GM12878 (cell line): Measurements from ENCODE around the gene FOXJ1. TPM values are rescaled to one million over a fixed set of nuclear protein-coding genes. Genes with fewer than 3 reads are reported as not detected.

Experiments
- ATAC-seq: fragments of 200-7000 bp; cut with Tn5 transposase; 3 replicates; pipeline ENCODE4 v1.9.1; 2020; ENCODE audit warnings: mild to moderate bottlenecking, moderate library complexity
- BruUV-seq: library from RNA; stranded (reverse); fragments of 400-500 nt; replicated peaks from 2 replicates; lab custom pipeline; 2021; lab: Mats Ljungman, UMichigan
- CTCF ChIA-PET: fragments of 300-600 bp; sonication (Branson Sonifier 250); formaldehyde crosslinking; extraction: SDS; loops from one replicate; lab custom pipeline; 2021; ENCODE audit warnings: inconsistent platforms; lab: Yijun Ruan, JAX
- POLR2A ChIA-PET: fragments of 350-600 bp; formaldehyde crosslinking; extraction: SDS; loops from one replicate; lab custom pipeline; 2021; ENCODE audit warnings: inconsistent platforms; lab: Charles Lee
- RAD21 ChIA-PET: fragments of 300-600 bp; sonication (Branson Sonifier 250); formaldehyde crosslinking; loops from one replicate; lab custom pipeline; 2023; ENCODE audit warnings: antibody characterized with exemption; ENCODE audit not compliant: unreplicated experiment; lab: Charles Lee
- SMC1A ChIA-PET: fragments of 300-600 bp; sonication (Branson Sonifier 250); formaldehyde crosslinking; loops from one replicate; lab custom pipeline; 2023; ENCODE audit not compliant: unreplicated experiment, uncharacterized antibody; lab: Charles Lee
- DNase-seq: peaks from one replicate; pipeline ENCODE4 v3.0.0-alpha.2; 2011; ENCODE audit warnings: low read depth, low spot score
- FAIRE-seq: peaks from 3 replicates; lab custom pipeline; 2011; peaks lifted over from hg19 to GRCh38; lab: Jason Lieb, UNC
- H2AFZ ChIP-seq: 2 replicates; pipeline ENCODE4 v1.6.0; 2011; ENCODE audit warnings: low read depth, low read length, control low read depth; ENCODE audit not compliant: control insufficient read depth
- H3K27ac ChIP-seq: 2 replicates; pipeline ENCODE4 v1.5.1; 2011; ENCODE audit warnings: control low read depth; ENCODE audit not compliant: control insufficient read depth, insufficient read depth
- H3K27me3 ChIP-seq, 2 experiments: replicated peaks in 1 of 2; 2 replicates each; pipeline versions ENCODE4 v1.6.0 to v1.6.1; 2011; ENCODE audit warnings: low read length in 1 of 2; ENCODE audit not compliant: control insufficient read depth in 2 of 2, insufficient read depth in 2 of 2
- H3K36me3 ChIP-seq, 2 experiments: 2 replicates each; pipeline ENCODE4 v1.5.1; 2011; ENCODE audit warnings: low read length in 1 of 2; ENCODE audit not compliant: control insufficient read depth in 2 of 2, insufficient read depth in 2 of 2
- H3K4me1 ChIP-seq: 2 replicates; pipeline ENCODE4 v1.6.1; 2011; ENCODE audit warnings: mild to moderate bottlenecking, low read length, moderate library complexity, mixed read lengths; ENCODE audit not compliant: control insufficient read depth, insufficient read depth
- H3K4me2 ChIP-seq: 2 replicates; pipeline ENCODE4 v1.6.0; 2011; ENCODE audit warnings: control low read depth; ENCODE audit not compliant: control insufficient read depth, insufficient read depth
- H3K4me3 ChIP-seq: fragments of 200-600 bp; sonication (generic); 2 replicates; pipeline ENCODE4 v1.5.1; 2016
- H3K79me2 ChIP-seq: 2 replicates; pipeline ENCODE4 v1.6.0; 2011; ENCODE audit warnings: low read length; ENCODE audit not compliant: control insufficient read depth, insufficient read depth
- H3K9ac ChIP-seq: 2 replicates; pipeline ENCODE4 v1.8.0; 2011; ENCODE audit warnings: low read length, control low read depth, mixed read lengths; ENCODE audit not compliant: control insufficient read depth, insufficient read depth
- H3K9me3 ChIP-seq: replicated peaks from 3 replicates; pipeline ENCODE4 v1.5.1; 2011; ENCODE audit warnings: mild to moderate bottlenecking, low read length; ENCODE audit not compliant: control insufficient read depth, insufficient read depth
- H4K20me1 ChIP-seq: 2 replicates; pipeline ENCODE4 v1.6.0; 2011; ENCODE audit not compliant: control insufficient read depth, insufficient read depth
- CBX3 ChIP-seq: fragments of 200-600 bp; sonication (generic); IDR thresholded peaks from 2 replicates; pipeline ENCODE4 v1.6.1; 2016; ENCODE audit warnings: low read depth, borderline replicate concordance
- E2F4 ChIP-seq: IDR thresholded peaks from 2 replicates; pipeline ENCODE4 v1.6.1; 2012; ENCODE audit warnings: low read depth, low read length, improper control_type of control experiment
- HCFC1 ChIP-seq: fragments of 150-350 bp; IDR thresholded peaks from 2 replicates; pipeline ENCODE4 v1.6.1; 2014; ENCODE audit warnings: low read length
- WGBS: methylation state at CpG from one replicate; pipeline ENCODE4 v1.1.6; 2016; ENCODE audit warnings: low lambda C conversion rate; ENCODE audit not compliant: insufficient replicate concordance, insufficient coverage; ENCODE audit errors: missing lambda C conversion rate; 5-methylcytosine and 5-hydroxymethylcytosine counted together
- in situ Hi-C: fragments of 300-500 bp; cut with MboI; formaldehyde crosslinking; loops from 9 replicates; pipeline ENCODE4 v1.14.3; 2018; ENCODE audit warnings: mixed read lengths
- intact Hi-C: fragments of 100-400 bp; cut with micrococcal nuclease; formaldehyde crosslinking; loops from one replicate; pipeline ENCODE4 v1.14.2; 2022; ENCODE audit not compliant: unreplicated experiment
- polyA plus RNA-seq, 11 experiments: library from polyadenylated mRNA; depleted of rRNA in 4 of 11; unstranded in 6 of 11; stranded (reverse) in 5 of 11; fragments of >200 nt; fragmentation: Nextera tagmentation in 4 of 11; fragmentation: Illumina TruSeq in 1 of 11; extraction: Ambion mirVana in 4 of 11; extraction: Trizol in 1 of 11; gene quantifications; 1 replicate in 1 of 11; 2 replicates in 10 of 11; pipeline versions ENCODE4 v1.2.1 to v1.2.3, GENCODE V29; 2011 to 2016; ENCODE audit warnings: inconsistent platforms in 2 of 11, missing spikeins in 2 of 11, low read depth in 1 of 11
- total RNA-seq, 4 experiments: library from RNA; depleted of rRNA in 3 of 4; stranded (reverse); fragments of >200 nt in 3 of 4; fragmentation: Illumina TruSeq in 1 of 4; extraction: Trizol in 1 of 4; gene quantifications; 2 replicates each; pipeline versions ENCODE4 v1.2.1 to v1.2.3, GENCODE V29; 2013 to 2021
- TF ChIP-seq, protein P1 (sequence below): IDR thresholded peaks from 2 replicates; pipeline ENCODE4 v1.6.1; 2011; ENCODE audit warnings: low read depth, low read length, improper control_type of control experiment, borderline replicate concordance
- TF ChIP-seq, protein P2 (sequence below): fragments of 150-350 bp; IDR thresholded peaks from 2 replicates; pipeline ENCODE4 v1.6.1; 2016; ENCODE audit warnings: low read depth, low read length

FOXJ1 gene
- total and polyA plus RNA-seq, 10 of the 15 experiments (the other 5 are each of a cell fraction or from before 2014, with no cell fraction given) = not detected

- TF ChIP-seq, protein P1, sequence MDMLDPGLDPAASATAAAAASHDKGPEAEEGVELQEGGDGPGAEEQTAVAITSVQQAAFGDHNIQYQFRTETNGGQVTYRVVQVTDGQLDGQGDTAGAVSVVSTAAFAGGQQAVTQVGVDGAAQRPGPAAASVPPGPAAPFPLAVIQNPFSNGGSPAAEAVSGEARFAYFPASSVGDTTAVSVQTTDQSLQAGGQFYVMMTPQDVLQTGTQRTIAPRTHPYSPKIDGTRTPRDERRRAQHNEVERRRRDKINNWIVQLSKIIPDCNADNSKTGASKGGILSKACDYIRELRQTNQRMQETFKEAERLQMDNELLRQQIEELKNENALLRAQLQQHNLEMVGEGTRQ = no peak
These were observed 38.1 kb downstream of the FOXJ1 start (continued) for GRCh38 chr17:76102944-76103273.

DNA sequence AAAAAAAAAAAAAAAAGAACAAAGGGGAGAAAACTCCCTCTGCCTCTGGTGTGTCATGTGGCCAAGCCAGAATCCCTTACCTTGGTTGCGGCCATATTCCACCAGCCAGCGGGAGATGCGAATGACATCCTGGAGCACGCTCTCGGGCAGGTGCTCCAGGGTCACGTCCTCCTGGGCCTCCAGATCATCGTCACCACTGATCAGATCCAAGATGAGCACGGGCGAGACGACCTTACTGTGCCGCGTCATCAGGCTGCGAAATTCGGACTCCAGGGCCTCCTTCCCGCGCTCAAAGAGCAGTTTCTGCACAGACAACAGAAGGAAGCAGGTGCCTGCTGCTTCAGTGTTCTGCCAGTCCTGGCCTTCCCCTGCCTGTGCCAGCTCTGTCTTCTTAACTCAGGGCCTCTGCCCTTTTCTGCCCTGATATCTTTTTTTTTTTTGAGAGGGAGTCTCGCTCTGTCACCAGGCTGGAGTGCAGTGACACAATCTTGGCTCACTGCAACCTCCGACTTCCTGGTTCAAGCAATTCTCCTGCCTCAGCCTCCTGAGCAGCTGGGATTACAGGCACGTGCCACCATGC is 43.2 kb downstream of the FOXJ1 start:
- Histone ChIP-seq H4K20me1 (no peaks in the 10 kb centered on the region), H2AFZ (no peak overlapping the region), H3K27ac (no peak overlapping the region), H3K27me3 (no peaks in the 10 kb centered on the region), H3K9me3 (no peaks in the 10 kb centered on the region; the same call in 2 of the 3 replicates), H3K79me2 (peaks cover 6% of the 10 kb centered on the region), H3K4me3 (no peak overlapping the region), H3K36me3 (peaks cover 13 to 20% of the 10 kb centered on the region in 2 experiments; a peak in 3 of 4 replicates), H3K4me1 (peaks cover 3% of the 10 kb centered on the region), H3K9ac (no peak overlapping the region), H3K4me2 (no peak overlapping the region)
- ChIA-PET CTCF (interaction anchor here (0.6 kb wide), 1 partner anchor 139 kb away, joined by 3 read pairs; no protein-coding TSS in a partner anchor), POLR2A (no interaction called here), SMC1A (no interaction called here), RAD21 (no interaction called here)
- BruUV-seq = no TSS peak
- no peak for ATAC-seq
- DNase-seq = no peak
- in situ Hi-C loops = no loop called here
- no peak for FAIRE-seq
- WGBS = 93% methylated on average over 19 of the region's 19 CpGs
- intact Hi-C loops = no loop called here
- TF ChIP-seq HCFC1 = no peak
- no peak for TF ChIP-seq E2F4
- TF ChIP-seq, protein P2, sequence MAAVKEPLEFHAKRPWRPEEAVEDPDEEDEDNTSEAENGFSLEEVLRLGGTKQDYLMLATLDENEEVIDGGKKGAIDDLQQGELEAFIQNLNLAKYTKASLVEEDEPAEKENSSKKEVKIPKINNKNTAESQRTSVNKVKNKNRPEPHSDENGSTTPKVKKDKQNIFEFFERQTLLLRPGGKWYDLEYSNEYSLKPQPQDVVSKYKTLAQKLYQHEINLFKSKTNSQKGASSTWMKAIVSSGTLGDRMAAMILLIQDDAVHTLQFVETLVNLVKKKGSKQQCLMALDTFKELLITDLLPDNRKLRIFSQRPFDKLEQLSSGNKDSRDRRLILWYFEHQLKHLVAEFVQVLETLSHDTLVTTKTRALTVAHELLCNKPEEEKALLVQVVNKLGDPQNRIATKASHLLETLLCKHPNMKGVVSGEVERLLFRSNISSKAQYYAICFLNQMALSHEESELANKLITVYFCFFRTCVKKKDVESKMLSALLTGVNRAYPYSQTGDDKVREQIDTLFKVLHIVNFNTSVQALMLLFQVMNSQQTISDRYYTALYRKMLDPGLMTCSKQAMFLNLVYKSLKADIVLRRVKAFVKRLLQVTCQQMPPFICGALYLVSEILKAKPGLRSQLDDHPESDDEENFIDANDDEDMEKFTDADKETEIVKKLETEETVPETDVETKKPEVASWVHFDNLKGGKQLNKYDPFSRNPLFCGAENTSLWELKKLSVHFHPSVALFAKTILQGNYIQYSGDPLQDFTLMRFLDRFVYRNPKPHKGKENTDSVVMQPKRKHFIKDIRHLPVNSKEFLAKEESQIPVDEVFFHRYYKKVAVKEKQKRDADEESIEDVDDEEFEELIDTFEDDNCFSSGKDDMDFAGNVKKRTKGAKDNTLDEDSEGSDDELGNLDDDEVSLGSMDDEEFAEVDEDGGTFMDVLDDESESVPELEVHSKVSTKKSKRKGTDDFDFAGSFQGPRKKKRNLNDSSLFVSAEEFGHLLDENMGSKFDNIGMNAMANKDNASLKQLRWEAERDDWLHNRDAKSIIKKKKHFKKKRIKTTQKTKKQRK = no peak
- TF ChIP-seq CBX3 = no peak
